NCI-H1417 treated with DMSO at 0.1 percent for 48 hours (cell line): ENCODE results near the gene SCRN3.
"Not testable (repeated sequence)": the region's sequence is repeated elsewhere in the genome, so short reads cannot be mapped to it uniquely, and the experiment has no call there.

Experiments used
- DNase-seq: peaks from one replicate; lab custom pipeline; 2025; lab: John Stamatoyannopoulos, UW

The SCRN3 gene

GRCh38 chr2:174410039-174410438 lies 14.5 kb downstream of the SCRN3 start:
- DNase-seq = not testable (repeated sequence)

DNA sequence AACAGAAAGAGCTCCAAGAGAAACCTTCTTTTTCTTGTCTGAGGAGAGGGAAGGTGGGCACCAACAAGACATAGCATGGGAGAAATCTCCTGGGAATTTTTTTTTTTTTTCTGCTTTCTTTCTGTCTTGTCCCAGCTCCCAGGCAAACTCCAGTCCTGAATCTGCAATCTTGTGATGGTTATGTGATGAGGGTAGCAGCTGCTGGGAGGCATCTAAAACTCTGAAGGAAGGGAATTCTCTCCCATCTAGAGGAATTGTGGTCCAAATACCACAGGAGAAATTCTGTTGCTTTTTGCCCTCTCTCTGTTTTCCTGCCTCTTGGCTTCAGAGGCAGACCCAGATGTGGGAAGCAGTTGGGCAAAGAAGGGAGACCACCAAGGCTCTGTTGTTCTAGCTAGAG lies 16.7 kb downstream of the SCRN3 start:
- DNase-seq = no peak

GRCh38 chr2:174428214-174428613 lies 32.7 kb downstream of the SCRN3 start:
- DNase-seq = no peak

DNA sequence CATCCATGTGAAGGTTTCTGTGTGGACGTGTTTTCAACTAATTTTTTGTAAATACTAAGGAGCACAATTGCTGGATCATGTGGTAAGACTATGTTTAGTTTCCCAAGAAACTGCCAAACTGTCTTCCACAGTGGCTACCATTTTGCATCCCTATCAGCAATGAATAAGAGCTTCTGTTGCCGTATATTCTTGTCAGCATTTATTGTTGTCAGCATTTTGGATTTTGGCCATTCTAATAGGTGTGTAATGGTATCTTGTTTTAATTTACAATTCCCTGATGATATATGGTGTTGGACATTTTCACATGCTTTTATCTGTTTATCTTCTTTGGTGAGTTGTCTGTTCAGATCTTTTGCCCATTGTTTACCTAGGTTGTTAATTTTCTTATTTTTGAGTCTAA lies 34.5 kb downstream of the SCRN3 start:
- no peak for DNase-seq

DNA sequence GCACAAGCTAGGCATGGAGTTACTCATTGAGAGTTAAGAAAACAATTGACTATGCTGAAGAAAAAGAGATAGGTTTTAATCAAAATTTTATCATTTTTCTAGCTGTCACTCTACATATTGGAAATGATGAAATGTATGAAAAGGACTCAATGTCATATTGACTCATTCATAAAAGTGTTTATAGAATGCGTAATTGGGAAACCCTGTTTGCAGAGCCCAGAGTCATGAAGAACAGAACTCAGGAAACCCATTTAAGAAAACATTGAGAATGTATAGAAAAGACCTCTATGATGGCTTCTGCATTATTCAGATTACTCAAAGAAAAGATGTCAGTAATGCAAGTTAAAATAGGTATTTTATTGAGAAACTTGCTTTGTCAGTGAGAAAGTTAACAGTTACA lies 36.4 kb downstream of the SCRN3 start:
- DNase-seq = no peak

GRCh38 chr2:174436351-174436750 lies 40.8 kb downstream of the SCRN3 start:
- no peak for DNase-seq

DNA sequence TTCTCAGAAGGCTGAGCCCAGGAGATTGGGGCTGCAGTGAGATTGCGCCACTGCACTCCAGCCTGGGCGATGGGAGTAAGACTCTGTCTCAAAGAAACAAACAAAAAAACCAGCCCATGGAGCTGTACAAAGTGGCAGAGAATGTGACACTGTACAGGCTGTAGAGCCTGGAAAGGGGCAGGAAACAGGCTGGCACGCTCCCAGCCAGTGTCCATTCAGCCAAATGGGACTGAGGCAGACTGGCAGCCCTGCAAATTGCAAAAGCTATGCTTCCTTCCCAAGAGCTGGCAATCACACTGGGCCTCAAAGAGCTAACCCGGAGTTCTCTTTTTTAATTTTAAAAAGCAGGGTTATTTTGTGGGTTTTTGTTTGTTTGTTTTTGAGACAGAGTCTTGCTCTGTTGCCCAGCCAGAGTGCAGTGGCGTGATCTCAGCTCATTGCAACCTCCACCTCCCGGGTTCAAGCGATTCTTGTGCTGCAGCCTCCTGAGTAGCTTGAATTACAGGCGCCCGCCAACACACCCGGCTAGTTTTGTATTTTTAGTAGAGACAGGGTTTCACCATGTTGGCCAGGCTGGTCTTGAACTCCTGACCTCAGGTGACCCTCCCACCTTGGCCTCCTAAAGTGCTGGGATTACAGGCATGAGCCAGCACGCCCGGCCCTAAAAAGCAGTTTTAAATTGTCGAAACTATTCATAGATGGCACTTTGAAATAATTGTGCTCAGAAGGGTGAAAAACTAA lies 42.8 kb downstream of the SCRN3 start:
- no peak for DNase-seq

GRCh38 chr2:174439323-174439722 lies 43.8 kb downstream of the SCRN3 start:
- no peak for DNase-seq

GRCh38 chr2:174439950-174440349 lies 44.4 kb downstream of the SCRN3 start:
- no peak for DNase-seq

- no peak for DNase-seq
Measured at GRCh38 chr2:174442546-174443510, 47.3 kb downstream of the SCRN3 start.

DNA sequence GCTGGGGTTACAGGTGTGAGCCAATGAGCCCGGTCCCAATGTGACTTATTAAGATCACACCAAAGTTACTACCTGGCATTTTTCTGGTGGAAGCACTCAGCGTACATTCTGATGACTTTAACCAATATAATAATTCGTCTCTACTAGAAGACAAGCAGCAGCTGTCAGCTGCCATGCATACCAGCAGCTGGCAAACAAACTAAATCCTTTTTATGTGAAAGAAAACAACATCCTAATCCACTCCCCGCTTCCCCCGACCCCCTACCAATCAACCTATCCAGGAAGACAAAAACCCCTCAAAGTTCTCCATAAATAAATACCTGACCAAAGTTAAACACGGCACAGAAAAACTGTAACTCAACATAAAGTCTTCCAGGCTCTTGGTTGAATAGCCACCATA lies 49.2 kb downstream of the SCRN3 start:
- DNase-seq = no peak

GRCh38 chr2:174445248-174445647 lies 49.7 kb downstream of the SCRN3 start:
- DNase-seq = no peak

DNA sequence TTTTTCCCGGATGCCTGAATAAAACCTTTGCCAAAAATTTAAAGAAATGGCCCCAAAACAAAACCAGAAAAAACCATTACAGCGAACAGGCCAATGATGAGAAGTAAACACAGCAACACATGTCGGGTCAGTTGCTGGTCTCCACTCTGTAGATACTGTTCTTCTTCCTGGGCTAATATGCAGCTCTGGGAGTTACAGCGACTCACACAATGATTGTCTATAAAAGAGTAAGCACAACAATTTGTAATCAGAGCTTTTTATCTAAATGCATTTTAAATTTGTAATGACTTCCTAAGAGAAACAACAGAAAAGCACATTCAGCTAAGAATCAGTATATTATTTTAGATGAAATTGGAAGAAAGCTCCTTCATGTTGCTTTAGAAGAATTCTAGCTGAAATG lies 51.0 kb downstream of the SCRN3 start:
- no peak for DNase-seq

DNA sequence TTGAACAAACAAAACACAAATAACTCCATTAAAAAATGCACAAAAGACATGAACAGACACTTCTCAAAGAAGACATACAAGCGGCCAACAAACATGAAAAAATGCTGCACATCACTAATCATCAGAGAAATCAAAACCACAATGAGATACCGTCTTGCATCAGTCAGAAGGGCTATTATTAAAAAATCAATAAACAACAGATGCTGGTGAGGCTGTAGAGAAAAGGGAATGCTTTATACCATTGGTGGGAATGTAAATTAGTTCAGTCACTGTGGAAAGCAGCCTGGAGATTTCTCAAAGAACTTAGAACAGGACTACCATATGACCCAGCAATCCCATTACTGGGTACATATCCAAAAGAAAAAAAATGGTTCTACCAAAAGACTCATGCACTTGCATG lies 53.5 kb downstream of the SCRN3 start:
- no peak for DNase-seq

- no peak for DNase-seq
Measured at GRCh38 chr2:174450021-174450816, 54.7 kb downstream of the SCRN3 start.

DNA sequence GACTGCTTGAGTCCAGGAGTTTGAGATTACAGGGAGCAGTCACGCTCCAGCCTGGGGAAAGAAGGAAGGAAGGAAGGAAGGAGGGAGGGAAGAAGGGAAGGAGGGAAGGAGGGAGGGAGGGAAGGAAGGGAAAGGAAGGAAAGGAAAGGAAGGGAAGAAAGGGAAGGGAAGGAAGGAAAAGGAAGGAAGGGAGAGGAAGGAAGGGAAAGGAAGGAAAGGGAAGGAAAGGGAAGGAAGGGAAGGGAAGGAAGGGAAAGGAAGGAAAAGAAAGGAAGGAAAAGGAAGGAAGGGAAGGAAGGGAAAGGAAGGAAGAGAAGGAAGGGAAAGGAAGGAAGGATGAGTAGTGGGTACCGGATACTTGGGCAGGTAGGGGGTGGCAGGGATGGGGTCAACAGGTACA lies 59.0 kb downstream of the SCRN3 start:
- DNase-seq = no peak

DNA sequence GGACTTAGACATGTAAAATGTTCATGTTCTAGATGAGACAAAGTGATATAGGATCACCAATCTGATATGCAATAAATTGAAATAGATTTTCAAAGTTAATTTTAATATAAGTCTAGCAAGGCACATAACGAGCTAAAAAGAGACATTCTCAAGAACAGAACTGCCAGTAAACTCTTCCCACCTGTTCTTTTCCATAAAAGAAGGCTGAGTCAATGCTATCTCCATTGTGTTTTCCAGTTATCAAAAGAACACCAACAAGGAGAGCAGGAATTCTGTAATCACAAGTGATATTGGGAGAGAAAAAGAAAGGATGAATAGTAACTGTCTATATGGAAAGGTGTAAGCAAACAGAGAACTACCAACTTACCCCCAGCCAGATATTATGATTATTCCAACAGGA lies 65.7 kb downstream of the SCRN3 start:
- no peak for DNase-seq

GRCh38 chr2:174465327-174465726 lies 69.8 kb downstream of the SCRN3 start:
- DNase-seq = no peak

GRCh38 chr2:174473796-174474195 lies 78.3 kb downstream of the SCRN3 start:
- no peak for DNase-seq

DNA sequence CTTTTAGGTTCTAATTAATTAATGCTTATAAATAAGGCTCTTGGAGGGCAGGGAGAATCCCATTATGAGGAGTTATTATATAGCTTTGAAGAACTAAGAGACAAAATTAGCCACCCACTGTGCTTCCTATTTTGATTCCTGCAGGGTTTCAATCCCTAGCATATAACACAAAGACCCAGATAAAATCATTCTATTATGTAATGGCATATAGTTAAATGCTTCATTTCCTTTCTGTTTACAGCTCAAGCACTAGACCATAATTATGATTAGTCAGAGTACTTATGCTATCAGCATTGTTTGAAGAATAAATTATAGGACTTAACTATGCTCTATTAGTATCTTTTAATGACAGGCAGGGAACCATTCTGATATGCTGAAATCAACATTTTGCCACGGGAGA lies 82.2 kb downstream of the SCRN3 start:
- DNase-seq = peak; percentile 15
